HG03045 (cell line): ENCODE results near the gene GNB1L.

Source experiments
- ATAC-seq: cut with Tn5 transposase; IDR thresholded peaks from one replicate; pipeline ENCODE4 v1.9.1; 2021; ENCODE audit warnings: mild to moderate bottlenecking, moderate library complexity; ENCODE audit not compliant: unreplicated experiment

GNB1L gene

GRCh38 chr22:19755145-19755710 is 99.4 kb downstream of the GNB1L start:
- no peak for ATAC-seq

GRCh38 chr22:19754701-19755144 is 100.0 kb downstream of the GNB1L start:
- ATAC-seq, result no peak

- no peak for ATAC-seq
These were observed 100.5 kb downstream of the GNB1L start for GRCh38 chr22:19753996-19754700.

GRCh38 chr22:19753090-19753842 is 101.4 kb downstream of the GNB1L start:
- ATAC-seq, result no peak

GRCh38 chr22:19751497-19752245 is 103.0 kb downstream of the GNB1L start:
- no peak for ATAC-seq

GRCh38 chr22:19750507-19751490 is 103.9 kb downstream of the GNB1L start:
- ATAC-seq, result no peak

GRCh38 chr22:19749876-19750275 is 104.8 kb downstream of the GNB1L start:
- ATAC-seq, result no peak

GRCh38 chr22:19748991-19749664 is 105.5 kb downstream of the GNB1L start:
- ATAC-seq, result no peak

- no peak for ATAC-seq
These were observed 106.5 kb downstream of the GNB1L start for GRCh38 chr22:19748139-19748538.

GRCh38 chr22:19747551-19747950 is 107.1 kb downstream of the GNB1L start:
- no peak for ATAC-seq

- ATAC-seq, result no peak
These were observed 107.9 kb downstream of the GNB1L start for GRCh38 chr22:19746726-19747125.

GRCh38 chr22:19745155-19746101 is 109.2 kb downstream of the GNB1L start:
- ATAC-seq, result no peak

DNA sequence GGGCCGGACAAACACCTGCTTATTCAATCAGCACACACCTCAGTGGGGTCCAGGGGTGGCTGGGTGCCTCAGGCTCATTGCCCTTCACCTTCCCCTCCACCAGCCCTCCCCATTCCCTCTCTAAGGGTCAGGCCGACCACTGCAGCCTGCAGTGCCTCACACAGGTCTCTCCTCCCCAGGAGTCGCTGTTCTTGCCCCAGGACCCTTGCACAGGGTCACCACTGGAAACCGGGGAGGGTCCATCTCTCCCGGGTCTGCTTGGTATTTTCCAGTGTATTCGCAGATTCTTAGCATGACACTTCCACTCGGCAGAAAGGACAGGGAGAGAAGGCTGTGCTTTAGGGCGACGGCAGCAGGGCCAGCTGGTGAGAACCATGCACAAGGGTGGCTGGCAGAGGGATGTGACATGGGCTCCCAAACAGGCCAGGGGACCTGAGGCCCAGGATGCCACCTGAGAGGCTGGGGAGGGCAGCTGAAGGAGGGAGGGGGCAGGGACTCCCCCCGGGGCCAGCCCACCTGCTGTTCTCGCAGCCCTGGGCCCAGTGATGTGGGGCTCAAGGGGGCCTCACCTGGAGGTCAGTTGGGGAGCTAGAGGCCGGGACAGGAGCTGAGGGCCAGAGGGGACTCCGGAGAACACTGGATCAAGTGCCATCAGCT is 110.2 kb downstream of the GNB1L start:
- no peak for ATAC-seq

DNA sequence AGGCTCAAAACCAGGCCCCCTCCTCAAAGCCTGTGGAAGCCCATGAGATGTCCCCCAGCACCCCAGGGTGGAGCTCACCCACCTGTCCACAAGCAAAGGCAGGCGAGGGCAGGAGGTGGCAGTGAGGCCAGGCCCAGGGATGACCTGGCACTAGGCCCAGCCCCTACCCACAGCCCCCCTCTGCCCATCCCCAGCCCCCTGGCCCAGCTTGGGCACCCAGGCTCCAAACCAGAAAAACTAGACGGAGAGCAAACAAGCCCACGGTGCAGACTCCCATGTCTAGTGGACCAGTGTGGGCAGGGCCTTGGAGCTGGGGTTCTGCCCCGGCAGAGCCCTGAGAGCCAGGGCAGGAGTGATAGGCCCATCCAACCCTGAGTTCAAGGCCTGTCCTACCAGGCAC is 111.0 kb downstream of the GNB1L start:
- ATAC-seq, result no peak

DNA sequence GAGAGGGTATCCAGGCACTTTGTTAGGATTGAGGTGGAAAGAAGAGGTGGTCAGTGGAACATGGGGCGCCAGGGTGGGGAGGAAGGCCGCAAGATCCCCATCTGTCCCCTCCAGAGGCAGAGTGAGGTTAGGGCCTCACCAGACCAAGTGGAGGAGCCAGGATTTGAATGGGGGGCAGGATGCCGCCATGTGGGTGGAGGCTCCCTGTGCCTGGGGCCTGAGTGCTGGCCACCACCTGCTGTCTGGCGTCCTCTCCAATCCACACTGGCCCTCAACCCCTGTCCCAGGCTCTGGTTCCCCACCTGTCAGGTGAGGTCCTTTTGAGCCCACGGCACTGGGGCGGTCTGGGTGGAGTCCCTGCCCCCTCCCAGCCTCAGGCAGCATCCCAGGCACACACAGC is 111.6 kb downstream of the GNB1L start:
- no peak for ATAC-seq

GRCh38 chr22:19742160-19743066 is 112.3 kb downstream of the GNB1L start:
- ATAC-seq, result no peak

DNA sequence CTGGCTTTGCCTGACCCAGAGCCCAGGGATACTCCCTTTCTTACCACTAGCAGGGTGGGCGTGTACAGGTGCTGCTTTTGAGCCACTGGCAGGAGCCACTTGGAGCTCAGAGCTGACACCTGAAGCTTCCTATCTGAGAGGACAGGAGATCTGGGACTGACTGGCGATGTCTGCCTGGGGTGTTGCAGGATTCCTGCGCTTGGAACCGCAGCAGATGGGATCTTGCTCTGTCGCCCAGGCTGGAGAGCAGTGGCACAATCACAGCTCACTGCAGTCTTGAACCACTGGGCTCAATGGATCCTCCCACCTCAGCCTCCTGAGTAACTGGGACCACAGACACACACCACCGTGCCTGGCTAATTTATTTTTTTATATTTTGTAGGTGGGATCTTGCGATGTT is 113.6 kb downstream of the GNB1L start:
- no peak for ATAC-seq
